Loucy (cell line): ENCODE measurements around the gene GABARAPL2.

Experiments used
- EZH2phosphoT487 ChIP-seq: fragments of 200-600 bp; IDR thresholded peaks from 2 replicates; pipeline ENCODE4 v1.6.1; 2018; ENCODE audit warnings: antibody characterized with exemption, mild to moderate bottlenecking, moderate library complexity, borderline replicate concordance
- TF ChIP-seq, protein P1 (sequence below): fragments of 200-600 bp; sonication (generic); conservative IDR thresholded peaks from 2 replicates; pipeline ENCODE4 v1.5.1; 2014; ENCODE audit warnings: mild to moderate bottlenecking, antibody characterized with exemption, low read length

- TF ChIP-seq, protein P1, sequence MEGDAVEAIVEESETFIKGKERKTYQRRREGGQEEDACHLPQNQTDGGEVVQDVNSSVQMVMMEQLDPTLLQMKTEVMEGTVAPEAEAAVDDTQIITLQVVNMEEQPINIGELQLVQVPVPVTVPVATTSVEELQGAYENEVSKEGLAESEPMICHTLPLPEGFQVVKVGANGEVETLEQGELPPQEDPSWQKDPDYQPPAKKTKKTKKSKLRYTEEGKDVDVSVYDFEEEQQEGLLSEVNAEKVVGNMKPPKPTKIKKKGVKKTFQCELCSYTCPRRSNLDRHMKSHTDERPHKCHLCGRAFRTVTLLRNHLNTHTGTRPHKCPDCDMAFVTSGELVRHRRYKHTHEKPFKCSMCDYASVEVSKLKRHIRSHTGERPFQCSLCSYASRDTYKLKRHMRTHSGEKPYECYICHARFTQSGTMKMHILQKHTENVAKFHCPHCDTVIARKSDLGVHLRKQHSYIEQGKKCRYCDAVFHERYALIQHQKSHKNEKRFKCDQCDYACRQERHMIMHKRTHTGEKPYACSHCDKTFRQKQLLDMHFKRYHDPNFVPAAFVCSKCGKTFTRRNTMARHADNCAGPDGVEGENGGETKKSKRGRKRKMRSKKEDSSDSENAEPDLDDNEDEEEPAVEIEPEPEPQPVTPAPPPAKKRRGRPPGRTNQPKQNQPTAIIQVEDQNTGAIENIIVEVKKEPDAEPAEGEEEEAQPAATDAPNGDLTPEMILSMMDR = no peak
- no peak for TF ChIP-seq EZH2phosphoT487
These were observed 33.5 kb downstream of the GABARAPL2 start for GRCh38 chr16:75599452-75600277.
